HG02938 (cell line): Measurements from ENCODE around the gene ZNF500.
A peak's percentile ranks its signal among the peaks of the same experiment; 100 is the strongest.

Experiments used
- ATAC-seq: cut with Tn5 transposase; IDR thresholded peaks from one replicate; pipeline ENCODE4 v1.9.1; 2021; ENCODE audit warnings: mild to moderate bottlenecking, moderate library complexity; ENCODE audit not compliant: unreplicated experiment

Gene ZNF500

GRCh38 chr16:4766875-4767628 is at the start of gene ZNF500:
ZNF500 (minus strand) TSS chr16:4767162; CDS start chr16:4765978, 1,184 bp downstream.
- peak; percentile 76 for ATAC-seq

- ATAC-seq, result no peak
Observed at GRCh38 chr16:4814542-4815173, 47.7 kb upstream of the ZNF500 start.

GRCh38 chr16:4814046-4814445 is 47.1 kb upstream of the ZNF500 start:
- ATAC-seq, result no peak

GRCh38 chr16:4813251-4814003 is 46.5 kb upstream of the ZNF500 start:
- no peak for ATAC-seq

GRCh38 chr16:4811773-4812172 is 44.8 kb upstream of the ZNF500 start:
- ATAC-seq, result no peak

- no peak for ATAC-seq
Observed at GRCh38 chr16:4811242-4811641, 44.3 kb upstream of the ZNF500 start.

- ATAC-seq, result no peak
Observed at GRCh38 chr16:4806280-4806679, 39.3 kb upstream of the ZNF500 start.

- no peak for ATAC-seq
Observed at GRCh38 chr16:4805231-4805630, 38.3 kb upstream of the ZNF500 start.

DNA sequence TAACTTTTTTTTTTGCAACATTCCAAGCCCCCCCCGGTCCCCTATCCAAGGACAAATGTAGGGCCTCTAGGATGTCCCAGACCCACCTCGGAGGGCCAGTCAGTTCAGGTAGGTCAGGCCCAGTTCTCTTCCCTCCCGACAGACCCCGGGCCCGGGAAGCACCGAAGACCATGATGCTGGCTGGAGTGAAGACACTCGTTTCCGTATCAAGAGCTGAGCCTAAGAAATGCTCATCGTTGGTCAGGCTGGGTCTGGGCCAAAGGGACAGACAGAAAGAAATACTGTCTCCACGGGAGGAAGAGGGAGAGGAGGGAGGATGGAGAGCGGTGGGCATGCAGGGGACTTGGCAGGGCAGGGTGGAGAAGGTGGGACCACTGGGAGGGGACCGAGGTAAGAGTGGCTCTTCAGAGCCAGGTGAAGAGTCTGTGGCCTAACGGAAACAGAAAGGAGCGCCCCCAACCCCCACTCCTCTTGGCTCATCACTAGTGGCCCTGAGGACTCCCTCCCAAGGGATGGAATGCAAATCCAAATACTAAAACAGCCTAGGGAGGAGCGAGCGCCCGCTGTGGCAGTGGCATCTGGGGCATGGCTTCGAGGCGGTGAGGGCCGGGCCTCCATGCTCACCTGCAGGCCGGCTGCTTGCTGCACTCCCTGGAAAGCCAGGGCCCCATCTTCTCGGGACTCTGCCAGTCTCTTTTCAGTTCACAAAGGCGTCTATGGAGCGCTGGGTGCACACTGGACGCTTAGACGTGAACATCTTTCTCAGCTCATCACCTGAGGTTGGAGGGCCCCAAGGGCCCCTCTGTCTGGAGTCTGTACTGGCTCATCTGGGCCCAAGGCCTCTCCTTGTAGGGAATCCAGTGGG is 37.2 kb upstream of the ZNF500 start:
- ATAC-seq, result no peak

- ATAC-seq, result no peak
Observed at GRCh38 chr16:4803401-4803844, 36.5 kb upstream of the ZNF500 start.

- peak; percentile 85 for ATAC-seq
Observed at GRCh38 chr16:4802659-4803287, 35.8 kb upstream of the ZNF500 start.

DNA sequence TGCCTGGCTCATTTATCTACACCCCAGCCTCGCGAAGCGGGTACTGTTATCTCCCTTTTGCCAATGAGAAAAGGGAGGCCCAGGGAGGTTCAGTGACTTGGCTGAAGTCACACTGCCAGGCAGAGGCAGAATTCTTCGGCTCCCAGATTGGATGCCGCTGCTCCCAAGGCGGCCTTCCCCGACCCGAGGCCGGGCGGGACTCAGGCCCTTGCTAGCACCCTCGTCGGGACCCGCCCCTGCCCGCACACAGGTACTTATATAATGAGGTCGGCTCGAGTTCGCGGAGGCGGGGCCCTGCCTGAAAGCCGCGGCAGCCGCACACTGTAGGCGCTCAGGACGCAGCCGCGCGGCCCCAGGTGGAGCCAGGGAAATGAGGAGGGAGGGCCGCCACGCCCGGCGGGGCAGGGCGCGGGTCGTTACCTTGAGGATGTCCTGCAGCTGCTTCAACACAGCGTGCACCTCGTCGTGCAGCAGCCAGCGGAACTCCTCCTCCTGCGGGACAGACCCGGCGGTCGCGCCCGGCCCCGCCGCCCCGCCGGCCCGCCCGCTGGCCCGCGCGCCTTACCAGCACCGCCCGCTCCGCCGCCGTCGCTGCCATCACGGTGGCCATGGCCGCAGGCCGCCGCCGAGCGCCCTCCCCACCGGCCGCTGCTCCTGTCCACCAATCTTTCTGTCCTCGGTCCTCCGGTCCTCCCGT is 35.1 kb upstream of the ZNF500 start, which contains the start of gene ROGDI:
TSS of gene ROGDI (minus strand) at position 672 of the 697 bp plus-strand sequence. CDS start at position 610, 62 bp downstream.
- peak; percentile 51 for ATAC-seq

GRCh38 chr16:4801051-4801961 is 34.3 kb upstream of the ZNF500 start:
- no peak for ATAC-seq

- ATAC-seq, result no peak
Observed at GRCh38 chr16:4800290-4801041, 33.5 kb upstream of the ZNF500 start.

DNA sequence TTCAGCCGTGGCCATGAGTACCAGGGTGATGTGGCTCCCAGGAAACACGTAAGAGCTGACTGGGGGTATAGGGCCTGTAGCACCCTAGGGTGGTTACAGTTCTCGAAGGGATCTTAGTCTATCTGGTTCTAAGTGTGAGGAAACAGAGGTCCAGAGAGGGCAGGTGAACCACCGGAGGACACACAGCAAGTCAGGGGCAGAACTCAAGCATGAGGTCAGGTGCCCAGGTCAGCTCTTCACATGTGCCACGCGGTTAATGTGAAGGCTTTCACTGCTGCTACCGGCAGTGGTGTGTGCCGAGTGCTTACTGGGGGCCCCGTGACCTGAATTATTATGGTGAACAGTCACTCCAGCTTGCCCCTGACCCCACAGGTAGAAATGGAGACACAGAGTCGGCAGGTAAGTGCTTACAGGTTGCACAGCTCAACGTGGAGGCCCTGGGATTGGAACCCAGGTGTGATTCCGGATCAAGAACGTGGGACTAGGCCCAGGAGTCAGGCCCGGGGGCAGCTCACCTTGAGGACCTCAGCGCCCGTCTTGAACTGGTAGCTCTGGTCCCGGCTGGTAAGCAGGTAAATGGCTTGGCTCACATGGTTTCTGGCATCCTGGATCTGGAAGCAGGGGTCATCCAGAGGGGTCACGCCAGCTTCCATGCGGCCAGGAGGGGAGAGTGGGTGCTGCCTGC is 32.4 kb upstream of the ZNF500 start:
- no peak for ATAC-seq

DNA sequence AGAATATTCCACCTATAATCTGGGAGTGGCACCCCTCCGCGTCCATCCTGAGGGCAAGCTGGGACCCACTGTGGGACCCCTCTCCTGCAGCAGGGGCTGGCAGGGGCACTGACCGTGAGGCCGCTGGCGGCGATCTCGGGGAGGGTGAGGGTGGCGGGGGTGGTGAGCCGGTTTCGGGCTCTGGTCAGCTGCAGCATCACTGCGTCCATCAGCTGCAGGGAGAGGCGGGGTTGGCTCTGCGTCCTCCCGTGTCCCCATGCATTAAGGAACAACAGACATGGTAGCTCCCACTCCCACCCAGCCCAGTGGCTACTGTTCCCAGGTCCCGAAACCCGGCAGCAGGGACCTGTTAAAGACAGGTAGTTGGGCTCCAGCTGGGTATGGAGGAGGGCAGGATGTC is 31.5 kb upstream of the ZNF500 start:
- no peak for ATAC-seq

GRCh38 chr16:4797805-4798252 is 30.9 kb upstream of the ZNF500 start:
- no peak for ATAC-seq
